ENCODE data around the gene SLC35F4.
"Not testable (repeated sequence)": the region's sequence is repeated elsewhere in the genome, so short reads cannot be mapped to it uniquely, and the experiment has no call there.

SLC35F4 gene

GRCh38 chr14:57722141-57722540 is 143.8 kb downstream of the SLC35F4 start:
- not testable (repeated sequence) for DNase-seq

GRCh38 chr14:57714487-57714931 is 151.4 kb downstream of the SLC35F4 start:
- no peak for DNase-seq

- no peak for DNase-seq
These were observed 153.2 kb downstream of the SLC35F4 start for GRCh38 chr14:57712698-57713097.

GRCh38 chr14:57712102-57712501 is 153.8 kb downstream of the SLC35F4 start:
- DNase-seq: no peak

DNA sequence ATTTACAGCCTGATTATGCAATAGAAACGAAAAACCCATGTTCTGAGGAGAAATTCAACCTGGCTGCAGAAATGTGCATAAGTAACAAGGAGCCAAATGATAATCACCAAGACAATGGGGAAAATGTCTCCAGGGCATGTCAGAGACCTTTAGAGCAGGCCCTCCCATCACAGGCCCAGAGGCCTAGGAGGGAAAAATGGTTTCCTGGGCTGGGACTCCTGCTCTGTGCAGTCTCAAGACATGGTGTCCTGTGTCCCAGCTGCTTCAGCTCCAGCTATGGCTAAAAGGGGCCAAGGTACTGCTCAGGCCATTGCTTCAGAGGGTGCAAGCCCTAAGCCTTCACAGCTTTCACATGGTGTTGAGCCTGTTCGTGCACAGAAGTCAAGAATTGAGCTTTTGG is 156.0 kb downstream of the SLC35F4 start:
- DNase-seq: no peak

DNA sequence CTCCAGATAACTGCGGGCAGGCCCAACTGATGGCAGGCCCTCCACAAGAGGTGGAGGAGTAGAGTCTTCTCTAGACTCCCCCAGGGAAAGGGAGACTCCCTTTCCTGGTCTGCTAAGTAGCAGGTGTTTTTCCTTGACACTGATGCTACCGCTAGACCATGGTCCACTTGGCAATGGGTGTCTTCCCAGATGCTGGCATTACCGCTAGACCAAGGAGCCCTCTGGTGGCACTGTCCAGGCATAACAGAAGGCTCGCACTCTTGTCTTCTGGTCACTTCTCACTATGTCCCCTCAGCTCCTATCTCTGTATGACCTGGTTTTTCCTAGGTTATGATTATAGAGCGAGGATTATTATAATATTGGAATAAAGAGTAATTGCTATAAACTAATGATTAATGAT is 156.8 kb downstream of the SLC35F4 start:
- not testable (repeated sequence) for DNase-seq

DNA sequence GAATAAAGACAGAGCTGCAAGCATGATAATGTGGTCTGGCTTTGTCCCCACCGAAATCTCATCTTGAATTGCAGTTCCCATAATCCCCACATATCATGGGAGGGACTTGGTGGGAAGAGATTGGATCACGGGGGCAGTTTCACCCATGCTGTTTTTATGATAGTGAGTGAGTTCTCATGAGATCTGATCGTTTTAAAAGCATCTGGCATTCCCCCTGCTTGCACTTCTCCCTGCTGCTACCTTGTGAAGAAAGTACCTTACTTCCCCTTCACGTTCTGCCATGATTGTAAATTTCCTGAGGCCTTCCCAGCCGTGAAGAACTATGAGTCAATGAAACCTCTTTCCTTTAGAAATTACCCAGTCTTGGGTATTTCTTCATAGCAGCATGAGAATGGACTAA is 158.7 kb downstream of the SLC35F4 start:
- DNase-seq: no peak

DNA sequence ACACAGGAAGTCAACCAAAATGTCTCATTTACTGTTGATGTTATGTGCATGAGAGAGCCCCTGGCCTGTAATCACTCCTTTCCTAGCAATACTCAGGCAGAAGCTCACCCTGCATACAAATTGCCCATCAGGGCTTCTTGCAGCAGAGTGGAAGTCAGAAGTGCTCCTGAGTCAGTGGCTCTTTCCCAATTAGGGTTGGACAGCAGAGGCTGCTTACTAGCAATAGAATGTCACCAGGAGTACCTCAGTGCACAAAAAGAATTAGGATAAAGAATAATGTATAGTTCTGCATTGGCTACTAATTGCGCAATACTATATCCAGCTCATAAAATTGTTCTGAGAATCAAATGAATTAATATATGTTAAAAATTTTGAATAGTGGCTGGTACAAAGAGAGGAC is 161.1 kb downstream of the SLC35F4 start:
- DNase-seq: no peak

GRCh38 chr14:57699947-57700346 is 165.9 kb downstream of the SLC35F4 start:
- no peak for DNase-seq

GRCh38 chr14:57692671-57693070 is 173.2 kb downstream of the SLC35F4 start:
- DNase-seq: no peak

DNA sequence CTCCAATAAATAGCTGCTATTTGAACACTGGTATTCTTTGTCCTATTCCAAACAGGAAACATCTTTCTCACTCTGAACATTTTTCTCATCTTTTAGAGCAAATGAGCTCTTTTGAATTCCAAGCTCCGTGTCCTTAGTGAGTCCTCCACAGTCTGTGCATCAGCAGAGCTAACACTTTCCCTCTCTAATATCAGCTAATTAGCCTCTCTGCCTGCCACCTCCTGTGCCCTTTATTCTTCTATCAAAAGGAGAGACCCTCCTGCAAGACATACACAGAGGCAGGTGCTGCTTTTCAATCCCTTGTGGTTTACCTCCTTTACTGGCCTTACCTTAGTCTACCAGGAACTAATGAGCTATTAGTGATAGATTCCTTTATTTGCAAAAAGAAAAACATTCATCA is 178.5 kb downstream of the SLC35F4 start:
- DNase-seq: no peak

- no peak for DNase-seq
These were observed 179.6 kb downstream of the SLC35F4 start for GRCh38 chr14:57686304-57686703.

DNA sequence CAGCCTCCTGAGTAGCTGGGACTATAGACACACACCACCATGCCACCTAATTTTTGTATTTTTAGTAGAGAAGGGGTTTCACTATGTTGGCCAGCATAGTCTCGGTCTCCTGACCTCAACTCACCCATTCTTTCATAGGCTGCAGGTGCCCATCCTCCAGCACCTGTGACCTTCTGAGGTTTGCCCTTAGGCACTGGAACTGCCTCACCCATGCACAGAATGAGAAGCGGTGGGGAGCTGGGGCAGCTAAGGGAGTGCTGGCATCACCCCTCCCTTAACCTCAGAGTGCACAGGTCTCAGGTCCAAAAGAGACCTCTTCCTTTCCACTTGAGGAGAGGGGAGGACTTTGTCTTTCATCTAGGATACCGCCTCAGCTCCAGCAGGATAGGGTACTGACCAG is 194.9 kb downstream of the SLC35F4 start:
- no peak for DNase-seq

- DNase-seq: no peak
These were observed 205.7 kb downstream of the SLC35F4 start for GRCh38 chr14:57660208-57660607.

GRCh38 chr14:57659052-57659451 is 206.8 kb downstream of the SLC35F4 start:
- no peak for DNase-seq

- no peak for DNase-seq
These were observed 208.4 kb downstream of the SLC35F4 start for GRCh38 chr14:57657487-57657886.

DNA sequence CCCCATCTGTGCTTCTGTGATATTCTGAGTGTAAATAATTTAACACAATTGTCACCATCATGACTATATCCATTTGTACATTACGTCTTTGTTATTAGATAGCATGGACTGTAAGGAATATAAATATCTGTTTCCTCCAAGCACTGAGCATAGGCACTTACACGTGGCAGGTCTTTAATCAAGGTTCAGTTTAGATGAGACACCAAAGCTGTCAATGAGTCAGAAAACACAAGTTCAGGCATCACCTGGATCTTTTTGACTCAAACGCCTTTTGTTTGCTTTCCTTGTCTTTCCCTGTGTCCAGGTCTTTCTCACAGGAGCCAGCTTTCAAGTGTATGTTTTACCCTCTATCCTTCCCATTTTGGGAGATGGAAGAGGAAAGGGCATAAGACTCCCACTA is 209.0 kb downstream of the SLC35F4 start:
- no peak for DNase-seq

- DNase-seq: no peak
These were observed 213.1 kb downstream of the SLC35F4 start for GRCh38 chr14:57652769-57653168.

GRCh38 chr14:57641776-57642175 is 224.1 kb downstream of the SLC35F4 start:
- DNase-seq: no peak

DNA sequence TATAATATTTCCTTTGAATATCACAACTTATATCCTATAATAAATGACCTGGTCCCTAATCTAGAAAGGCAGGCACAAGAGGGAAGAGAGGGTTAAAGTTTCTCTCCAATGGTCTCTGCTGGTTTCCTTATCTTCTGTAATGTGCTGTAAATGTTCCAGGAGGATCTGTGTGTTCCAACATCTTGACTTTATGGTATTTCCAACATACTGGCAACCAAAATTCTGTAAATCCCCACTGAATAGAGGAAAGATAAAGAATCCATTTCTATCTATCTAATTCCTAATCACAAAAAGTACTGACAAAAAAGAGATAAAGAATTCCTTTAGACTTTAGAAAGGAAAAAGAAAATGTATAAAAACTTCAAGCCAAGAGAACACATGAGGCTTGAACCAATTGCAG is 225.9 kb downstream of the SLC35F4 start:
- DNase-seq: no peak

DNA sequence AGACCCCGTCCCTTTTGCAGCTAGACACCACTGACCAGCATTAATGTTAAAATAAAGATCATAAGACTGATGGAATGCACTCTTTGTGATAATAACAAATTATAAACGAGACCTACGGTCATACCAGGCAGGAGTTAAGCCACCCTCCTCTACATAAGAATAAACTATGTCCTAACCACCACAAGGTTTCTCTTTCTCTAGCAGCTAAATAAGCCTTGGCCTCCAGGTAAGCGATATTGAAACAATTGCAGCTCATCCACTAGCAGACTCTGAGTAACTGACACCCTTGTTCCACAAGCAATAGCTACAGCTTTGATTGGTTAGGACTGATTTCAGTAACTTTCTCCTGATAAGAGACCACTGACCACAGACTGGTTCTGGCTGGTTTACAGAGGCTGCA is 228.0 kb downstream of the SLC35F4 start:
- DNase-seq: no peak

DNA sequence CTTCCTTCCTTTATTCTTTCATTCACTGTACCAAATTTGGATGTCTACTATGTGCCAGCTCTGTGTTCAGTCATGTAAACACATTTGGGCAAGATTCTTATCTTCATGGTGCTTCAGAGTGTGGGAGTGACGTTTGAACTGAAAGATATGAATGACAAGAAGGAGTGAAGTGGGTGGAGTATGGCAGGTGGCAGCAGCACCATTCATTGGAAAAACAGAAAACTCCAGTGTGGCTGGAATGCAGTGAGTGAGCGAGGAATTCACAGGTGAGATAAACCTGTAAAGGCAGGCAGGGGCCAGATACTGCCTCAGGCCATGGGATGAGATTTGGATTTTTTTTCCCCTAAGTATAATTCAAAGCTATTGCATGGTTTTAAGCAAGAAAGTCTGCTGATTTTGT is 231.6 kb downstream of the SLC35F4 start:
- no peak for DNase-seq

- no peak for DNase-seq
These were observed 233.2 kb downstream of the SLC35F4 start for GRCh38 chr14:57632649-57633048.

GRCh38 chr14:57617510-57617909 is 248.4 kb downstream of the SLC35F4 start:
- no peak for DNase-seq

DNA sequence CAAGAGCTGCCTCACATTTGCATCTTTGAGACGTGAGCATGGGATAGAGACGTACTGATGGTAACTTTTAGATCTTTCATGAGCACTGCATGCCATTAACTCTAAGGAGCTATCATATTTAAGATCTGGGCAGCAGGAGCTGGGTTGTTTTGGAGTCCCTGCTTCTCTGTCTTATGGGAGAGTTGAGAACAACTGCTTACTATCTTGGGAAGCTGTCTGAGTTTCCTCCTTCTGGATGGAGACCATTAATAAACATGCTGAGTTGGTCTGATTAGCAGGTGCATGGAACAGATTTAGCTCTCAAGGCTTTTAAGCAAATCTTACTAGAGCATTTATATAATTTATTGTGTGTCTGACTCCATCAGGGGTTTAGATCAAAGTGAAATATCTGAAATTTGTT is 252.9 kb downstream of the SLC35F4 start:
- no peak for DNase-seq

- DNase-seq: no peak
These were observed 254.3 kb downstream of the SLC35F4 start for GRCh38 chr14:57611555-57612075.

Data from activated CD4-positive, alpha-beta T cell treated with anti-CD3 and anti-CD28 coated beads for 48 hours (primary cell).